VCaP (cell line): Measurements from ENCODE around the gene MPPED1.

Experiments
- H3K27ac ChIP-seq: fragments of 450-650 bp; 2 replicates; pipeline ENCODE4 v1.5.1; 2017
- CTCF ChIP-seq: fragments of 450-650 bp; conservative IDR thresholded peaks from 2 replicates; pipeline ENCODE4 v1.5.1; 2017; ENCODE audit warnings: mild to moderate bottlenecking, moderate library complexity

The MPPED1 gene

GRCh38 chr22:43481568-43482317 lies 69.9 kb downstream of the MPPED1 start:
- TF ChIP-seq CTCF: peak; percentile 60
- no peak overlapping the region for H3K27ac ChIP-seq

- H3K27ac ChIP-seq: no peak overlapping the region
- TF ChIP-seq CTCF: no peak
Measured at GRCh38 chr22:43482318-43482625, 70.5 kb downstream of the MPPED1 start.

GRCh38 chr22:43483266-43483665 lies 71.5 kb downstream of the MPPED1 start:
- TF ChIP-seq CTCF: no peak
- no peak overlapping the region for H3K27ac ChIP-seq

- H3K27ac ChIP-seq: no peak overlapping the region
Measured at GRCh38 chr22:43483669-43484068, 71.9 kb downstream of the MPPED1 start.

GRCh38 chr22:43484227-43484626 lies 72.4 kb downstream of the MPPED1 start:
- H3K27ac ChIP-seq: no peak overlapping the region
- no peak for TF ChIP-seq CTCF

More at GRCh38 chr22:43483669-43484068, 71.9 kb downstream of the MPPED1 start:
- no peak for TF ChIP-seq CTCF

- H3K27ac ChIP-seq: no peak overlapping the region
- TF ChIP-seq CTCF: no peak
Measured at GRCh38 chr22:43485502-43486089, 73.8 kb downstream of the MPPED1 start.

- H3K27ac ChIP-seq: no peak overlapping the region
- no peak for TF ChIP-seq CTCF
Measured at GRCh38 chr22:43487311-43488030, 75.7 kb downstream of the MPPED1 start.
